SJSA1 (cell line): ENCODE data around the gene MCRS1. TPM values are rescaled to one million over a fixed set of nuclear protein-coding genes. Genes with fewer than 3 reads are reported as not detected.

Source experiments
- DNase-seq, 2 experiments: peaks; one replicate each; pipeline ENCODE4 v3.0.0-alpha.2; 2015 to 2020; ENCODE audit warnings: low spot score in 2 of 2, low read depth in 1 of 2
- H3K27ac ChIP-seq: fragments of 250-450 bp; sonication (Bioruptor Pico); 2 replicates; pipeline ENCODE4 v1.5.1; 2020; ENCODE audit warnings: mild to moderate bottlenecking, moderate library complexity
- H3K27me3 ChIP-seq: fragments of 250-450 bp; sonication (Bioruptor Pico); replicated peaks from 2 replicates; pipeline ENCODE4 v1.5.1; 2020; ENCODE audit warnings: mild to moderate bottlenecking, moderate library complexity
- H3K36me3 ChIP-seq: fragments of 250-450 bp; sonication (Bioruptor Pico); 2 replicates; pipeline ENCODE4 v1.5.1; 2020; ENCODE audit warnings: mild to moderate bottlenecking
- H3K4me1 ChIP-seq: fragments of 250-450 bp; sonication (Bioruptor Pico); replicated peaks from 2 replicates; pipeline ENCODE4 v1.6.1; 2021; ENCODE audit warnings: mild to moderate bottlenecking
- H3K4me3 ChIP-seq: fragments of 250-450 bp; sonication (Bioruptor Pico); 2 replicates; pipeline ENCODE4 v1.5.1; 2020; ENCODE audit warnings: mild to moderate bottlenecking
- H3K9me3 ChIP-seq: fragments of 250-450 bp; sonication (Bioruptor Pico); replicated peaks from 2 replicates; pipeline ENCODE4 v1.5.1; 2020; ENCODE audit warnings: mild to moderate bottlenecking
- total RNA-seq: library from RNA; depleted of rRNA; stranded (reverse); fragments of >200 nt; shearing (Covaris generic); gene quantifications from 2 replicates; pipeline ENCODE4 v1.2.3, GENCODE V29; 2014

Gene MCRS1
- total RNA-seq, 1 experiment from 2014 or later, result 73.6 TPM

GRCh38 chr12:49547090-49547690 lies 20.8 kb downstream of the MCRS1 start:
- H3K4me3 ChIP-seq, result no peak overlapping the region
- H3K27ac ChIP-seq, result no peak overlapping the region
- no peaks in the 10 kb centered on the region for H3K9me3 ChIP-seq
- H3K27me3 ChIP-seq, result peaks cover 27% of the 10 kb centered on the region
- no peak for DNase-seq
- H3K4me1 ChIP-seq, result peaks cover 5% of the 10 kb centered on the region
- H3K36me3 ChIP-seq, result no peaks in the 10 kb centered on the region

GRCh38 chr12:49546481-49546880 lies 21.5 kb downstream of the MCRS1 start:
- no peaks in the 10 kb centered on the region for H3K9me3 ChIP-seq
- H3K27me3 ChIP-seq, result peaks cover 22% of the 10 kb centered on the region
- no peak overlapping the region for H3K4me3 ChIP-seq
- no peak overlapping the region for H3K27ac ChIP-seq
- H3K36me3 ChIP-seq, result no peaks in the 10 kb centered on the region
- DNase-seq, result no peak
- H3K4me1 ChIP-seq, result peaks cover 5% of the 10 kb centered on the region

- Histone ChIP-seq H3K27me3 (peaks cover 21% of the 10 kb centered on the region), H3K9me3 (no peaks in the 10 kb centered on the region), H3K27ac (no peak overlapping the region), H3K4me3 (no peak overlapping the region), H3K4me1 (peaks cover 5% of the 10 kb centered on the region), H3K36me3 (no peaks in the 10 kb centered on the region)
- DNase-seq, result no peak
These were observed 22.1 kb downstream of the MCRS1 start for GRCh38 chr12:49545815-49546214.

GRCh38 chr12:49543914-49544815 lies 23.8 kb downstream of the MCRS1 start:
- Histone ChIP-seq H3K27ac (no peak overlapping the region), H3K27me3 (peaks cover 24% of the 10 kb centered on the region), H3K4me1 (peaks cover 10% of the 10 kb centered on the region), H3K4me3 (no peak overlapping the region), H3K9me3 (no peaks in the 10 kb centered on the region), H3K36me3 (no peaks in the 10 kb centered on the region)
- peak in 1 of 2 experiments; percentile 44 for DNase-seq

GRCh38 chr12:49543221-49543913 lies 24.6 kb downstream of the MCRS1 start:
- Histone ChIP-seq H3K27me3 (peaks cover 23% of the 10 kb centered on the region), H3K36me3 (no peaks in the 10 kb centered on the region), H3K4me1 (peaks cover 11% of the 10 kb centered on the region), H3K9me3 (no peaks in the 10 kb centered on the region), H3K27ac (no peak overlapping the region), H3K4me3 (no peak overlapping the region)
- no peak for DNase-seq

GRCh38 chr12:49542592-49543160 lies 25.3 kb downstream of the MCRS1 start:
- H3K27me3 ChIP-seq, result peaks cover 28% of the 10 kb centered on the region
- no peak for DNase-seq
- no peaks in the 10 kb centered on the region; the same call in 1 of the 2 replicates for H3K9me3 ChIP-seq
- no peak overlapping the region for H3K27ac ChIP-seq
- peaks cover 18% of the 10 kb centered on the region for H3K4me1 ChIP-seq
- no peaks in the 10 kb centered on the region for H3K36me3 ChIP-seq
- no peak overlapping the region for H3K4me3 ChIP-seq

- DNase-seq, result no peak
- Histone ChIP-seq H3K27me3 (peaks cover 29% of the 10 kb centered on the region), H3K4me1 (peaks cover 23% of the 10 kb centered on the region), H3K27ac (no peak overlapping the region), H3K4me3 (no peak overlapping the region), H3K36me3 (no peaks in the 10 kb centered on the region), H3K9me3 (no peaks in the 10 kb centered on the region; the same call in 1 of the 2 replicates)
These were observed 25.9 kb downstream of the MCRS1 start for GRCh38 chr12:49541911-49542505.

- Histone ChIP-seq H3K36me3 (no peaks in the 10 kb centered on the region), H3K27me3 (peaks cover 29% of the 10 kb centered on the region), H3K4me1 (peaks cover 25% of the 10 kb centered on the region), H3K4me3 (no peak overlapping the region), H3K9me3 (no peaks in the 10 kb centered on the region; the same call in 1 of the 2 replicates), H3K27ac (no peak overlapping the region)
- DNase-seq, result no peak
These were observed 26.6 kb downstream of the MCRS1 start for GRCh38 chr12:49541140-49541861.

GRCh38 chr12:49540229-49541139 lies 27.5 kb downstream of the MCRS1 start:
- peaks cover 29% of the 10 kb centered on the region for H3K4me1 ChIP-seq
- H3K27ac ChIP-seq, result no peak overlapping the region
- H3K4me3 ChIP-seq, result no peak overlapping the region
- H3K27me3 ChIP-seq, result peaks cover 29% of the 10 kb centered on the region
- H3K36me3 ChIP-seq, result no peaks in the 10 kb centered on the region
- no peaks in the 10 kb centered on the region; the same call in 1 of the 2 replicates for H3K9me3 ChIP-seq
- no peak for DNase-seq

GRCh38 chr12:49539406-49540228 lies 28.3 kb downstream of the MCRS1 start:
- H3K36me3 ChIP-seq, result no peaks in the 10 kb centered on the region
- H3K4me1 ChIP-seq, result peaks cover 29% of the 10 kb centered on the region
- DNase-seq, result no peak

More at GRCh38 chr12:49539406-49540228, 28.3 kb downstream of the MCRS1 start:
- Histone ChIP-seq H3K4me3 (peak overlapping the region; percentile 38), H3K27ac (no peak overlapping the region), H3K27me3 (peaks cover 29% of the 10 kb centered on the region), H3K9me3 (no peaks in the 10 kb centered on the region; the same call in 1 of the 2 replicates)
